Keratinocyte (primary cell): ENCODE results near the gene CGN. TPM values are rescaled to one million over a fixed set of nuclear protein-coding genes. Genes with fewer than 3 reads are reported as not detected.

Experiments used
- DNase-seq: peaks from one replicate; pipeline ENCODE4 v3.0.0-alpha.2; 2011; ENCODE audit warnings: low read depth, missing footprints, low spot score
- FAIRE-seq: peaks from 2 replicates; lab custom pipeline; 2011; peaks lifted over from hg19 to GRCh38; lab: Jason Lieb, UNC
- H2AFZ ChIP-seq: 2 replicates; pipeline ENCODE4 v1.6.0; 2012; ENCODE audit warnings: low read length, control low read depth, inconsistent platforms; ENCODE audit not compliant: control insufficient read depth
- H3K27ac ChIP-seq: 2 replicates; pipeline ENCODE4 v1.5.1; 2011; ENCODE audit warnings: low read length; ENCODE audit not compliant: control insufficient read depth, insufficient read depth
- H3K27me3 ChIP-seq: 3 replicates; pipeline ENCODE4 v1.6.0; 2011; ENCODE audit warnings: low read length; ENCODE audit not compliant: control insufficient read depth, insufficient read depth; ENCODE audit errors: extremely low read depth
- H3K36me3 ChIP-seq, 2 experiments: 2 replicates in 1 of 2; 3 replicates in 1 of 2; pipeline ENCODE4 v1.5.1; 2011; ENCODE audit warnings: low read length in 2 of 2, mild to moderate bottlenecking in 1 of 2; ENCODE audit not compliant: control insufficient read depth in 2 of 2, insufficient read depth in 2 of 2; ENCODE audit errors: extremely low read depth in 1 of 2
- H3K4me1 ChIP-seq: 3 replicates; pipeline ENCODE4 v1.5.1; 2011; ENCODE audit warnings: low read length; ENCODE audit not compliant: control insufficient read depth, insufficient read depth; ENCODE audit errors: extremely low read depth
- H3K4me2 ChIP-seq: 3 replicates; pipeline ENCODE4 v1.6.0; 2011; ENCODE audit warnings: low read depth, low read length; ENCODE audit not compliant: control insufficient read depth, insufficient read depth; ENCODE audit errors: extremely low read depth
- H3K4me3 ChIP-seq, 3 experiments: fragments of 200-600 bp in 1 of 3; sonication (generic) in 1 of 3; 2 replicates in 2 of 3; 3 replicates in 1 of 3; pipeline ENCODE4 v1.5.1; 2011 to 2016; ENCODE audit warnings: low read length in 3 of 3, mild to moderate bottlenecking in 3 of 3, control low read depth in 2 of 3, inconsistent platforms in 1 of 3, low read depth in 1 of 3, mixed read lengths in 1 of 3, mixed run types in 1 of 3, moderate library complexity in 1 of 3; ENCODE audit not compliant: control insufficient read depth in 2 of 3, insufficient read depth in 2 of 3; ENCODE audit errors: extremely low read depth in 1 of 3
- H3K79me2 ChIP-seq: 2 replicates; pipeline ENCODE4 v1.6.0; 2012; ENCODE audit warnings: low read length; ENCODE audit not compliant: control insufficient read depth, insufficient read depth
- H3K9ac ChIP-seq: 3 replicates; pipeline ENCODE4 v1.6.0; 2011; ENCODE audit warnings: low read length; ENCODE audit not compliant: control insufficient read depth, insufficient read depth; ENCODE audit errors: extremely low read depth
- H3K9me1 ChIP-seq: 3 replicates; pipeline ENCODE4 v1.6.0; 2011; ENCODE audit warnings: low read length; ENCODE audit not compliant: control insufficient read depth, insufficient read depth; ENCODE audit errors: extremely low read depth
- H3K9me3 ChIP-seq: 2 replicates; pipeline ENCODE4 v1.5.1; 2012; ENCODE audit warnings: low read depth, low read length; ENCODE audit not compliant: control insufficient read depth
- H4K20me1 ChIP-seq: 3 replicates; pipeline ENCODE4 v1.6.0; 2011; ENCODE audit warnings: low read length; ENCODE audit not compliant: control insufficient read depth, insufficient read depth; ENCODE audit errors: extremely low read depth
- EZH2 ChIP-seq: IDR thresholded peaks from one replicate; pipeline ENCODE4 v1.6.1; 2012; ENCODE audit warnings: inconsistent platforms, mild to moderate bottlenecking, low read length, moderate library complexity
- dilution Hi-C: fragments of 300-500 bp; cut with MboI; formaldehyde crosslinking; loops from one replicate; pipeline ENCODE4 v1.7.0; 2020; ENCODE audit warnings: low sequenced_read_pairs; ENCODE audit not compliant: extremely low pct_ligation_motif_present
- polyA plus RNA-seq, 5 experiments: library from polyadenylated mRNA; depleted of rRNA in 3 of 5; stranded (reverse) in 3 of 5; stranded (forward) in 1 of 5; unstranded in 1 of 5; fragments of >200 nt; gene quantifications; 1 replicate in 1 of 5; 2 replicates in 3 of 5; 3 replicates in 1 of 5; pipeline versions ENCODE4 v1.2.1 to v1.2.3, GENCODE V29; 2011 to 2012; ENCODE audit warnings: missing spikeins in 2 of 5, low read depth in 1 of 5, low replicate concordance in 1 of 5
- TF ChIP-seq, protein P1 (sequence below), 3 experiments: IDR thresholded peaks in 1 of 3; conservative IDR thresholded peaks in 1 of 3; optimal IDR thresholded peaks in 1 of 3; 2 replicates in 2 of 3; 3 replicates in 1 of 3; pipeline versions ENCODE3 to v1.5.1; 2011; ENCODE audit warnings: low read length in 3 of 3, mild to moderate bottlenecking in 3 of 3, moderate library complexity in 2 of 3, control low read depth in 1 of 3, inconsistent platforms in 1 of 3; ENCODE audit not compliant: insufficient read depth in 2 of 3; ENCODE audit errors: extremely low read depth in 1 of 3

Gene CGN
- polyA plus RNA-seq, 1 donor (not counting 4 experiments of a cell fraction or from before 2014, with no cell fraction given), result 2.9 TPM

DNA sequence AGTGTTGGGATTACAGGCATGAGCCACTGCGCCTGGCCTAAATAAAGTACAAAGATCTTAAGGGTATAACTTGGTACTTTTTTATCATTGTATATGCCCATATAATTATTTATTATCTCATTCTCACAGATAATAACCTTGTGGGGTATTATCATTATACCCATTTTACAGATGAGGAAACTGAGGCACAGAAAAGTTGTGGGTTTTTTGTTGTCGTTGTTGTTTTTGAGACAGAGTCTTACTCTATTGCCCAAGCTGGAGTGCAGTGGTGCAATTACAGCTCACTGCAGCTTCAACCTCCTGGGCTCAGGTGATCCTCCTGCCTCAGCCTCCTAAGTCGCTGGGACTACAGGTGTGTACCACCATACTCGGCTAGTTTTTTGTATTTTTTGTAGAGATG is 4.1 kb downstream of the CGN start:
- H3K4me2 ChIP-seq, result no peak overlapping the region
- H3K27me3 ChIP-seq, result no peaks in the 10 kb centered on the region
- H3K9me1 ChIP-seq, result peaks cover 4% of the 10 kb centered on the region
- no peak overlapping the region for H3K9ac ChIP-seq
- DNase-seq (no peak), FAIRE-seq (no peak)
- dilution Hi-C loops, result no loop called here
- no peaks in the 10 kb centered on the region for H3K79me2 ChIP-seq
- no peak overlapping the region for H3K4me3 ChIP-seq
- TF ChIP-seq EZH2, result no peak
- TF ChIP-seq, protein P1, sequence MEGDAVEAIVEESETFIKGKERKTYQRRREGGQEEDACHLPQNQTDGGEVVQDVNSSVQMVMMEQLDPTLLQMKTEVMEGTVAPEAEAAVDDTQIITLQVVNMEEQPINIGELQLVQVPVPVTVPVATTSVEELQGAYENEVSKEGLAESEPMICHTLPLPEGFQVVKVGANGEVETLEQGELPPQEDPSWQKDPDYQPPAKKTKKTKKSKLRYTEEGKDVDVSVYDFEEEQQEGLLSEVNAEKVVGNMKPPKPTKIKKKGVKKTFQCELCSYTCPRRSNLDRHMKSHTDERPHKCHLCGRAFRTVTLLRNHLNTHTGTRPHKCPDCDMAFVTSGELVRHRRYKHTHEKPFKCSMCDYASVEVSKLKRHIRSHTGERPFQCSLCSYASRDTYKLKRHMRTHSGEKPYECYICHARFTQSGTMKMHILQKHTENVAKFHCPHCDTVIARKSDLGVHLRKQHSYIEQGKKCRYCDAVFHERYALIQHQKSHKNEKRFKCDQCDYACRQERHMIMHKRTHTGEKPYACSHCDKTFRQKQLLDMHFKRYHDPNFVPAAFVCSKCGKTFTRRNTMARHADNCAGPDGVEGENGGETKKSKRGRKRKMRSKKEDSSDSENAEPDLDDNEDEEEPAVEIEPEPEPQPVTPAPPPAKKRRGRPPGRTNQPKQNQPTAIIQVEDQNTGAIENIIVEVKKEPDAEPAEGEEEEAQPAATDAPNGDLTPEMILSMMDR (optimal IDR thresholded peaks at IDR 0.05 in 1 of 3, IDR thresholded peaks at IDR 0.05 in 1 of 3, conservative IDR thresholded peaks at IDR 0.05 in 1 of 3; ENCODE audit: extremely low read depth in 1 of 3, insufficient read depth in 2 of 3, low read length in 3 of 3), result no peak
- H4K20me1 ChIP-seq, result no peaks in the 10 kb centered on the region
- peaks cover 0 to 3% of the 10 kb centered on the region in 2 experiments for H3K36me3 ChIP-seq
- no peaks in the 10 kb centered on the region for H3K9me3 ChIP-seq
- H3K27ac ChIP-seq, result no peak overlapping the region
- no peak overlapping the region for H2AFZ ChIP-seq
- peaks cover 48% of the 10 kb centered on the region for H3K4me1 ChIP-seq

DNA sequence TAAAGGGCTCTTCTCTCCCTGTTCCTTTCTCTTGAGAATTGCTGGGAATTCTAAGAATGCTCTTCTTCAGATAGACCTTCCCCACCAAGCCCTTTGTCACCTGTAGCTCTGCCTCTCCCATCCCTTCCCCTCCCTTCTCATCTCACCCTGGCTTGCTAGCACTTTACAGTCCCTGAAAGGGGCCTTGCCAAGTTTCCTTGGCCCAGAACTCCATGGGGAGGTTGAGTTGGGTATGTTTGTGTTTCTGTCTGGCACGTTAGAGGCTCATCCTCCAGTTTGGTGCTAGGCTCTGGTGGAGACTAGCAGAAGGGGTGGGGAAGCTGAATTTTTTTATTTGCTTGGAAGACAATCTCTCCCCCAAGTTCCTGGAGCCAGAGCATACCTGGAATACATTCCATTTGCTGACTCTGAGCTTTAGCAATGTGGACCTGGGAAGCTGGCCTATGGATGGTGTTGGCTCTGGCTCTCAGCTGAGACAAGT is 4.9 kb downstream of the CGN start:
- DNase-seq (no peak), FAIRE-seq (peak; percentile 57)
- H2AFZ ChIP-seq, result peak overlapping the region; percentile 39
- TF ChIP-seq, protein P1 (optimal IDR thresholded peaks at IDR 0.05 in 1 of 3, IDR thresholded peaks at IDR 0.05 in 1 of 3, conservative IDR thresholded peaks at IDR 0.05 in 1 of 3; ENCODE audit: extremely low read depth in 1 of 3, insufficient read depth in 2 of 3, low read length in 3 of 3), result no peak
- TF ChIP-seq EZH2, result no peak
- no peak overlapping the region for H3K9ac ChIP-seq
- H3K4me3 ChIP-seq, result peak overlapping the region in 1 of 3 experiments; percentile 11
- H3K79me2 ChIP-seq, result no peaks in the 10 kb centered on the region
- peak overlapping the region; percentile 23 for H3K27ac ChIP-seq
- dilution Hi-C loops, result no loop called here
- peak overlapping the region; percentile 61 for H3K4me2 ChIP-seq
- H3K9me1 ChIP-seq, result peaks cover 4% of the 10 kb centered on the region
- no peaks in the 10 kb centered on the region for H3K9me3 ChIP-seq
- H3K4me1 ChIP-seq, result peaks cover 43% of the 10 kb centered on the region
- H4K20me1 ChIP-seq, result no peaks in the 10 kb centered on the region
- peaks cover 0 to 3% of the 10 kb centered on the region in 2 experiments for H3K36me3 ChIP-seq
- H3K27me3 ChIP-seq, result no peaks in the 10 kb centered on the region
